SU-DHL-6 (cell line): Measurements from ENCODE around the gene ANKRD45.
"Not testable (repeated sequence)": the region's sequence is repeated elsewhere in the genome, so short reads cannot be mapped to it uniquely, and the experiment has no call there.

ENCODE experiments used
- H2AFZ ChIP-seq: fragments of 200-600 bp; sonication (generic); 2 replicates; pipeline ENCODE4 v1.6.1; 2014; ENCODE audit warnings: low read depth, mild to moderate bottlenecking, moderate library complexity, mixed read lengths, antibody characterized with exemption, low read length; ENCODE audit not compliant: severe bottlenecking
- H3F3A ChIP-seq: fragments of 200-600 bp; shearing (Covaris generic); 2 replicates; pipeline ENCODE4 v1.6.0; 2016; ENCODE audit warnings: antibody characterized with exemption, mild to moderate bottlenecking; ENCODE audit not compliant: insufficient read depth
- H3K27ac ChIP-seq: fragments of 200-600 bp; sonication (generic); 2 replicates; pipeline ENCODE4 v1.5.1; 2016; ENCODE audit warnings: low read depth, mild to moderate bottlenecking, low read length, moderate library complexity, mixed read lengths
- H3K27me3 ChIP-seq: fragments of 200-600 bp; sonication (generic), shearing (Covaris generic); 2 replicates; pipeline ENCODE4 v1.6.0; 2014; ENCODE audit warnings: mild to moderate bottlenecking, low read length
- H3K36me3 ChIP-seq: fragments of 200-600 bp; sonication (generic); 2 replicates; pipeline ENCODE4 v1.6.1; 2014; ENCODE audit warnings: mild to moderate bottlenecking, low read length, mixed read lengths
- H3K4me2 ChIP-seq: fragments of 300-600, 200-600 bp; shearing (Covaris generic), sonication (generic); 2 replicates; pipeline ENCODE4 v1.6.0; 2014; ENCODE audit warnings: low read length, low read depth, mild to moderate bottlenecking; ENCODE audit not compliant: poor library complexity, severe bottlenecking
- H3K4me3 ChIP-seq: fragments of 200-600 bp; sonication (generic); 2 replicates; pipeline ENCODE4 v1.5.1; 2014; ENCODE audit warnings: antibody characterized with exemption, low read length, mild to moderate bottlenecking, mixed read lengths; ENCODE audit not compliant: insufficient read depth, poor library complexity, severe bottlenecking
- H3K79me2 ChIP-seq: fragments of 200-600 bp; sonication (generic); 2 replicates; pipeline ENCODE4 v1.6.1; 2014; ENCODE audit warnings: mild to moderate bottlenecking, low read length, moderate library complexity; ENCODE audit not compliant: insufficient read depth
- H3K9ac ChIP-seq: fragments of 200-600 bp; sonication (generic); 2 replicates; pipeline ENCODE4 v1.7.0; 2014; ENCODE audit warnings: mild to moderate bottlenecking, low read length
- H3K9me2 ChIP-seq: fragments of 200-600 bp; sonication (generic); replicated peaks from 2 replicates; pipeline ENCODE4 v1.6.1; 2014; ENCODE audit warnings: low read length; ENCODE audit not compliant: insufficient read depth
- H3K9me3 ChIP-seq: fragments of 200-600 bp; sonication (generic); 2 replicates; pipeline ENCODE4 v1.6.1; 2014; ENCODE audit warnings: low read length, mixed read lengths; ENCODE audit not compliant: insufficient read depth
- H4K20me1 ChIP-seq: fragments of 200-600 bp; sonication (generic); 2 replicates; pipeline ENCODE4 v1.6.1; 2014; ENCODE audit warnings: low read depth, mild to moderate bottlenecking, antibody characterized with exemption, low read length, moderate library complexity, mixed read lengths
- EZH2phosphoT487 ChIP-seq: fragments of 200-600 bp; sonication (generic), shearing (Covaris generic); conservative IDR thresholded peaks from 2 replicates; pipeline ENCODE4 v1.6.1; 2018; ENCODE audit warnings: mild to moderate bottlenecking, antibody characterized with exemption, low read length, moderate library complexity, mixed read lengths
- TF ChIP-seq, protein P1 (sequence below): fragments of 200-600 bp; sonication (generic); IDR thresholded peaks from one replicate; pipeline ENCODE4 v1.5.1; 2017; ENCODE audit warnings: antibody characterized with exemption, mild to moderate bottlenecking, low read length, moderate library complexity; ENCODE audit not compliant: insufficient read depth, poor library complexity, severe bottlenecking

ANKRD45 gene

DNA sequence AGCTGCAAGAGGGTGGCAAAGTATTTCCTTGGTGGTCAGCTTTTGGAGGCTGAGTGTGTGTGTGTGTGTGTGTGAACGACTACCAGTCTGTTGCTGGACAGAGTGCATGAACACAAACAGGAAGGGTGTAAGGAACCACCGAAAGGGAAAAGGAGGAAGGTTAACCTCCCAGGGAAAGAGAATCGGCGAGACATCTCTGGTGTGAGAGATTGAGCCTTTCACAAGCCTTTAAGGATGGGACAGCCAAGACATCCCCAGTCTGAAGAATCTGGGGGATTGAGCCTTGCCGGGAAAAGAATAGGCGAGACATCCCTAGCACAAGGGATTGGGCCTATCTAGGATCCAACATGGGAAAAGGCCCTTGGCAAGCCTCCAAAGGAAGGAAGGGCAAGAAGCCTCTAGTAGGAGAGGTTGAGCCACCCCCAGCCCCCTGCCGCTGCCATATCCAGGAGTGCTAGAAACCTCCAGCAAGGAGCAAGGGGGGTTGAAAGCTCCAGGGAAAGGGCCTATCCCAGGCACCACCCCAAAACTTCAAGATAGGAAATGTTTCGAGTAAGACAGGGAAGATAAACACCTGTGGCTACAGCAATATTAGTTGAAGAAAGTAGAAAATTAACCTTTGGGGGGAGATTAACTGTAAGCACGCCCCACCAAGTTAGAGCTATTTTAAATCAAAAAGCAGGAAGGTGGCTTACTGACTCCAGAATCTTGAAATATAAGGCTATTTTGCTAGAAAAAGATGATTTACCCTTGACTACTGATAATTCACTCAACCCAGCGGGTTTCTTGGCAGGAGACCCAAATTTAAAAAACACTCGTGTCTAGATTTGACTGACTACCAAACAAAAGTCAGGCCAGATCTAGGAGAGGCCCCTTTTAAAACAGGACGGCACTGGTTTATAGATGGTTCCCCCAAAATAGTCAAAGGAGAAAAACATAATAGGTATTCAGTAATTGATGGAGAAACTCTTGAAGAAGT lies 31.3 kb downstream of the ANKRD45 start:
- Histone ChIP-seq H3K4me3 (no peak overlapping the region), H2AFZ (no peak overlapping the region)

DNA sequence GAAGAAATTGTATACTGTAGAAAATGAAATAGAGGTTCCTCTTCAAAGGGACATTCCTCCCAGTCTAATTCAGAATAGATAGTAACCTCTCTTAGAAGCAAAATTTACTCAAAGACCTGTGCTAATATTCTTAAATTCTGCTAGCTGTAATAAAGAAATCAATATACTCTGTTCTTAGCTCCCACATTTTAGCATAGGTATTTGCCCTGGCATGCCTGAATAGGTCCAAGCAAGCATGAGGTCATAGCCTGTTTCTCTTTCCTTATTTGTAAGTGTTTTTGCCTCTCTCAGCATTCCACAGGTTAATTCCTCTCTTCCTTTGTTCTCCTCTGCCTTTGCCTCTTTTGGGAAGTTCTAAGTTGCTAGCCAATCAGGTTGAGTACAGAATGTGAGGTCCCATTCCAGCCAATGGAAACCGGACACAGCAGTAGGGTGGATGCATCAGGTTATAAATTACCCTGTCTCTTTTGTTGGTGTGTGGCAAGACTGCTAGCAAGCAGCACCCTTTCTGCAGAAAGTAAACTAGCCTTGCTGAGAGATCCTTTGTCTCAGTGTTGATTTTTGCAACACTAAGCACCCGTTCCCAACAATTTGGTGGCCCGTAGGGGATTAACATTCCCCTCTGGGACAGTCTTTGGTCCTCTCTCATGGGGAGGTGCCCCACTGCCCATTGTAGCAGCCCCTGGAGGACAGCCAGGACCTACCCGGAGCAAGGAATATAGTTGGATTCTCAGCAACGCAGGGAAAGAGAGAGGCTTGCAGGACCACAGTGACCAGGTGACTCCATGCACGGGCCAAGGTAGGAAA lies 32.2 kb downstream of the ANKRD45 start:
- H3K36me3 ChIP-seq, H3K9ac ChIP-seq, H3K4me3 ChIP-seq, H2AFZ ChIP-seq, H3K27me3 ChIP-seq, H3K27ac ChIP-seq, H4K20me1 ChIP-seq, H3K9me2 ChIP-seq, H3K4me2 ChIP-seq, H3K9me3 ChIP-seq, H3F3A ChIP-seq, H3K79me2 ChIP-seq: not testable (repeated sequence)

More for the DNA sequence above, 31.3 kb downstream of the ANKRD45 start:
- Histone ChIP-seq H3K4me2 (no peak overlapping the region), H3K9me3 (no peaks in the 10 kb centered on the region), H3F3A (no peaks in the 10 kb centered on the region), H4K20me1 (no peaks in the 10 kb centered on the region), H3K36me3 (no peaks in the 10 kb centered on the region), H3K27ac (no peak overlapping the region), H3K79me2 (no peaks in the 10 kb centered on the region), H3K9me2 (no peaks in the 10 kb centered on the region), H3K9ac (no peak overlapping the region), H3K27me3 (no peaks in the 10 kb centered on the region)
- TF ChIP-seq, protein P1, sequence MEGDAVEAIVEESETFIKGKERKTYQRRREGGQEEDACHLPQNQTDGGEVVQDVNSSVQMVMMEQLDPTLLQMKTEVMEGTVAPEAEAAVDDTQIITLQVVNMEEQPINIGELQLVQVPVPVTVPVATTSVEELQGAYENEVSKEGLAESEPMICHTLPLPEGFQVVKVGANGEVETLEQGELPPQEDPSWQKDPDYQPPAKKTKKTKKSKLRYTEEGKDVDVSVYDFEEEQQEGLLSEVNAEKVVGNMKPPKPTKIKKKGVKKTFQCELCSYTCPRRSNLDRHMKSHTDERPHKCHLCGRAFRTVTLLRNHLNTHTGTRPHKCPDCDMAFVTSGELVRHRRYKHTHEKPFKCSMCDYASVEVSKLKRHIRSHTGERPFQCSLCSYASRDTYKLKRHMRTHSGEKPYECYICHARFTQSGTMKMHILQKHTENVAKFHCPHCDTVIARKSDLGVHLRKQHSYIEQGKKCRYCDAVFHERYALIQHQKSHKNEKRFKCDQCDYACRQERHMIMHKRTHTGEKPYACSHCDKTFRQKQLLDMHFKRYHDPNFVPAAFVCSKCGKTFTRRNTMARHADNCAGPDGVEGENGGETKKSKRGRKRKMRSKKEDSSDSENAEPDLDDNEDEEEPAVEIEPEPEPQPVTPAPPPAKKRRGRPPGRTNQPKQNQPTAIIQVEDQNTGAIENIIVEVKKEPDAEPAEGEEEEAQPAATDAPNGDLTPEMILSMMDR = no peak
- no peak for TF ChIP-seq EZH2phosphoT487

DNA sequence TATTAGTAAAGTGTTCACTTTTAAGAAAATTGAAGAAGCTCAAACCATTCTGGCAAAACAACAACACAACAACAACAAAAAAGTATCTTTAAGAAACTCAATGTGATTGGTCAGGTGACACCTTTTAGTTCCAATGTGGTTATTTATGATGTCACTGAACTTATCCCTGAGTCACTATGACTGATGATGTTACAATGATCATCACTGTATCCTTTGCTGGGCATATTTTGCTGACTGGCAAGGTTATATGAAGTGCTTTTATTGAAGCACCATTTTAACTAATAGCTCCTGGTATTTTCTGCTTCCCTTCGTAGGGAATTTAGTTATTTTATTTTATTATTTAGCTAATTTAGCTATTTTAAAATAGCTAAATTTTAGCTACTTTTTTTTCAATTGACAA lies 34.5 kb downstream of the ANKRD45 start, which contains the start of gene TEX50:
Gene TEX50 (plus strand): TSS at position 223 of the 400 bp plus-strand sequence. CDS start 184 bp downstream, outside the sequence.
- H4K20me1 ChIP-seq = no peaks in the 10 kb centered on the region
- H2AFZ ChIP-seq = no peak within 1 kb of the TSS
- no peak within 1 kb of the TSS for H3K9ac ChIP-seq
- no peak within 1 kb of the TSS for H3K4me3 ChIP-seq
- H3K79me2 ChIP-seq = no peaks in the 10 kb centered on the region
- no peak within 1 kb of the TSS for H3K4me2 ChIP-seq
- TF ChIP-seq, protein P1 = no peak
- TF ChIP-seq EZH2phosphoT487 = no peak
- H3K9me2 ChIP-seq = no peaks in the 10 kb centered on the region
- H3K9me3 ChIP-seq = no peaks in the 10 kb centered on the region
- H3F3A ChIP-seq = no peaks in the 10 kb centered on the region
- no peak within 1 kb of the TSS for H3K27ac ChIP-seq
- no peaks in the 10 kb centered on the region for H3K36me3 ChIP-seq
- 0 out of 2 replicates have a peak, but pooled peaks cover 2% of the 10 kb centered on the region for H3K27me3 ChIP-seq
